ENCODE results near the gene UBE2D1.
"Not testable (repeated sequence)": the region's sequence is repeated elsewhere in the genome, so short reads cannot be mapped to it uniquely, and the experiment has no call there.

UBE2D1 gene

GRCh38 chr10:58384999-58385783 is 50.4 kb downstream of the UBE2D1 start, which contains the start of gene TFAM:
TSS of gene TFAM (plus strand) at chr10:58385410. CDS start at chr10:58385548, 138 bp downstream.
- DNase-seq: peak; percentile 94 to 95

GRCh38 chr10:58385784-58386112 is 50.9 kb downstream of the UBE2D1 start:
- peak in 1 of 2 donors; percentile 7 for DNase-seq

GRCh38 chr10:58389024-58389423 is 54.2 kb downstream of the UBE2D1 start:
- no peak for DNase-seq

GRCh38 chr10:58393317-58393716 is 58.5 kb downstream of the UBE2D1 start:
- no peak for DNase-seq

- DNase-seq: no peak
Observed at GRCh38 chr10:58394471-58394870, 59.7 kb downstream of the UBE2D1 start.

GRCh38 chr10:58396057-58396456 is 61.3 kb downstream of the UBE2D1 start:
- no peak for DNase-seq

GRCh38 chr10:58397830-58398229 is 63.0 kb downstream of the UBE2D1 start:
- no peak for DNase-seq

GRCh38 chr10:58399410-58399809 is 64.6 kb downstream of the UBE2D1 start:
- DNase-seq: no peak

- DNase-seq: no peak
Observed at GRCh38 chr10:58400609-58401008, 65.8 kb downstream of the UBE2D1 start.

- no peak for DNase-seq
Observed at GRCh38 chr10:58404001-58404400, 69.2 kb downstream of the UBE2D1 start.

GRCh38 chr10:58409956-58410610 is 75.3 kb downstream of the UBE2D1 start:
- no peak for DNase-seq

GRCh38 chr10:58412502-58412961 is 77.7 kb downstream of the UBE2D1 start:
- no peak for DNase-seq

GRCh38 chr10:58414270-58415041 is 79.7 kb downstream of the UBE2D1 start:
- DNase-seq: no peak

- DNase-seq: no peak
Observed at GRCh38 chr10:58415757-58416156, 81.0 kb downstream of the UBE2D1 start.

- not testable (repeated sequence) for DNase-seq
Observed at GRCh38 chr10:58417902-58418301, 83.1 kb downstream of the UBE2D1 start.

Data from CD4-positive, alpha-beta T cell treated with Interleukin-1 beta for 1 hour (primary cell).